Measurements from ENCODE around the gene SLC47A1. TPM values are rescaled to one million over a fixed set of nuclear protein-coding genes. Genes with fewer than 3 reads are reported as not detected.

Gene SLC47A1
- total RNA-seq, 2 donors from 2014 or later, result 0.65 to 1.5 TPM

DNA sequence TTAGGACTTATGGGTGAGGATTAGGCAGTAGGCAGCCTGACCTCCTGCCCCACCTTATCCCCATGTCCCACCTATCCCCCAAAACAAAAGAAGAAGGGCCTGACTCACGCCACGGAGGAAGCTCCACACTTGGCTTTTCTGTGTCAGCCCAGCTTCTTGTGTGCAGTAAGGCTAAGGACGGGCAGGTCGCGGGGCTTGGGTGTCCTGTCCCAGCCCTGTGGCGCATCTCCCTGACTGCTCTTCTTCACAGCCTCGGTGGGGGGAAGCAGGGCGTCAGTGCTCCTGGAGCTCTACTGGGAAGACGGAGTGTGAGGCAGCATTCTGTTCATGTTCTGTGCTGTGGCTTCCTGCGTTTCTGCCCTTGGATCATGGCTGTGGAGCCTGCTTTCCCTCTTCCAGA is 80.3 kb downstream of the SLC47A1 start:
- peaks cover 7 to 12% of the 10 kb centered on the region in 2 donors for H3K36me3 Mint-ChIP-seq (ENCODE audit: insufficient read depth in 2 of 2)
- ATAC-seq (replicated peaks in 1 of 2) (no peak), DNase-seq (no peak)
- H3K4me1 Mint-ChIP-seq (ENCODE audit: low read depth), result peaks cover 6% of the 10 kb centered on the region
- H3K27me3 Mint-ChIP-seq (ENCODE audit: low read depth), result no peaks in the 10 kb centered on the region
- peaks cover 9 to 12% of the 10 kb centered on the region in 2 donors for H3K9me3 Mint-ChIP-seq
- H3K4me3 Mint-ChIP-seq, result no peak overlapping the region
- no peak overlapping the region for H3K27ac Mint-ChIP-seq

DNA sequence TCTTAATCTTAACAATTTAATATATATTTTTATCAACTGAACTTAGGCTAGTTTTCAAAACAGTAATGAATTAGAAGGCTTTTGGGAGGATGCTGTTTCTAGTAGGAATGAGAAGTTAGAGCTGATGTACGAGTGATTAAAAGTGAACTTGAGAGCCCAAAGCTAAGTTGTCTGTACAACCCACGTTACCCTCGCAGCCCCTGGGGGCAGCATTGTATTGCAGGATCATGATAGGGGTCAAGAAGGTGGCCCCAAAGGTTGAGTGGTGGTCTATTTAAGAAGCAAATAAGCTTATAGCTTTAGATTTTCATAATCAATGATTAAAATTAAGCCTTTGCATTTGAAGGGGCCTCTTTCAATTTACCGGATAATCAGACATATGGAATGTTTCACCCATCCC is 81.2 kb downstream of the SLC47A1 start:
- H3K27ac Mint-ChIP-seq, result no peak overlapping the region
- DNase-seq (no peak), ATAC-seq (replicated peaks in 1 of 2) (no peak)
- no peak overlapping the region for H3K4me3 Mint-ChIP-seq
- H3K4me1 Mint-ChIP-seq (ENCODE audit: low read depth), result peaks cover 6% of the 10 kb centered on the region
- peaks cover 16 to 21% of the 10 kb centered on the region in 2 donors for H3K36me3 Mint-ChIP-seq (ENCODE audit: insufficient read depth in 2 of 2)
- H3K27me3 Mint-ChIP-seq (ENCODE audit: low read depth), result no peaks in the 10 kb centered on the region
- peaks cover 18 to 20% of the 10 kb centered on the region in 2 donors for H3K9me3 Mint-ChIP-seq

DNA sequence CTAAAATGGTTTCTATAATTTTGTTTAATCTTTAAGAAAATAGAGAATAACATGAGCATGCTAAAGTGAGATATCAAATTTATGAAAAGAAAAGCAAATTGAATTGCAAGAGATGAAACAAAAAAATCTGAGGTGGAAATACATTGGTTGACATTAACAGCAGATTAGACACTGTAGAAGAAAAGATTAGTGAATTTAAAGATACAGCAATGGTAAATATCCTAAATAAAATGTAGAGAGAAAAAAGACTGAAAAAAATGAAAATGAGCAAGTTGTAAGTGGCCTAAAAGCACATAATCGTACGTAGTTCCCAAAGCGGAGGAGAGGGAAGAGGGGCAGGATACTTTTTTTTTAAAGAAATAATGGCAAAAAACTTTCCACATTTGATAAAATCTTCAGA is 84.4 kb downstream of the SLC47A1 start:
- Mint-ChIP-seq H3K27me3 (ENCODE audit: low read depth) (no peaks in the 10 kb centered on the region), H3K27ac (no peak overlapping the region), H3K36me3 (ENCODE audit: insufficient read depth in 2 of 2) (peaks cover 17 to 23% of the 10 kb centered on the region in 2 donors), H3K4me1 (ENCODE audit: low read depth) (peaks cover 6% of the 10 kb centered on the region), H3K9me3 (peaks cover 19 to 25% of the 10 kb centered on the region in 2 donors), H3K4me3 (no peak overlapping the region)
- DNase-seq (no peak), ATAC-seq (replicated peaks in 1 of 2) (no peak)

DNA sequence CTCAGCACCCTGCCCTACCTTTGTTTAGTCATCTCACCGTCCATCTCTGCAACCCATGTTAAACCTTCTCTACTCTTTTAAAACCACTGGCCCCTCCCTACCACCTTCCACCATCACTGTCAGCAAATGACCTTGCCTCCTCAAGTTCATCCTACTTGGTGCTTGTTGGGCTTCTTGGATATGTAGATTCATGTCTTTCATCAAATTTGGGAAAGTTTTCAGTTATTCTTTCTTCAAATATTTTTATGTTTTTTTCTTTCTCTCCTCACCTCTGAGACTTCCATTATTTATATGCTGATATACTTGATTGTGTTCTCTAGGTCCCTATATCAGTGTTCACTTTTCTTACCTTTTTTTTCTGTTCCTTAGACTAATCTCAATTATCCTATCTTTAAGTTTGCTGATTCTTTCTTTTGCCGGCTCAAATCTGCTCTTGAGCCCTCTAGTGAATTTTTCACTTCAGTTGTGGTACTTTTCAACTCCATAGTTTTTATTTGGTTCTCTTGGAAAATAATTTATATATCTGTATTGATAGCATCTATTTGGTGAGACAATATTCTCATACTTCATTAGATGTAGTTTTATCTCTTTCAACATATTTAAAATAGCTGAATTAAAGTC is 86.2 kb downstream of the SLC47A1 start:
- DNase-seq (no peak), ATAC-seq (replicated peaks in 1 of 2) (no peak)
- H3K4me3 Mint-ChIP-seq, result no peak overlapping the region
- no peaks in the 10 kb centered on the region for H3K4me1 Mint-ChIP-seq (ENCODE audit: low read depth)
- H3K36me3 Mint-ChIP-seq (ENCODE audit: insufficient read depth in 2 of 2), result peaks cover 17 to 23% of the 10 kb centered on the region in 2 donors
- H3K27ac Mint-ChIP-seq, result no peak overlapping the region
- H3K27me3 Mint-ChIP-seq (ENCODE audit: low read depth), result no peaks in the 10 kb centered on the region
- peaks cover 19 to 29% of the 10 kb centered on the region in 2 donors for H3K9me3 Mint-ChIP-seq

DNA sequence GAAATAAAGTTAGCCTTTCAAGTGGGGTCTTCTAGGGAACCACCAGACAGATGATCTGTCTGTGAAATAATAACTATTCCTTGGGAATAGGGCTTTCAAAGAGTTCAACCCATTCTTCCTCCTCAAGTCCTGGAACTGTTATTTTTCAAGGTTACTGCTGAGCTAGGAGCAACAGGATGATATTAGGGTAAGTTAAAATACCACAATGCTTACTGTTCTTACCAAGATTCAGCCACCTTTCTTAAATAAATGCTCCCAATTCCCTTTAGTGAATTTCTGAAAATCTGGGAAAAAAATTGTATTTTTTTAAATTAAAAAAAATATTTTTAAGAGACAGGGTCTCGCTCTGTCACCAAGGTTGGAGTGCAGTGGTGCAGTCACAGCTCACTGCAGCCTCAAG is 88.0 kb downstream of the SLC47A1 start:
- no peaks in the 10 kb centered on the region for H3K27me3 Mint-ChIP-seq (ENCODE audit: low read depth)
- H3K36me3 Mint-ChIP-seq (ENCODE audit: insufficient read depth in 2 of 2), result peaks cover 17 to 21% of the 10 kb centered on the region in 2 donors
- H3K9me3 Mint-ChIP-seq, result peaks cover 19 to 29% of the 10 kb centered on the region in 2 donors
- H3K27ac Mint-ChIP-seq, result no peak overlapping the region
- ATAC-seq (replicated peaks in 1 of 2) (no peak), DNase-seq (no peak)
- no peaks in the 10 kb centered on the region for H3K4me1 Mint-ChIP-seq (ENCODE audit: low read depth)
- no peak overlapping the region for H3K4me3 Mint-ChIP-seq

DNA sequence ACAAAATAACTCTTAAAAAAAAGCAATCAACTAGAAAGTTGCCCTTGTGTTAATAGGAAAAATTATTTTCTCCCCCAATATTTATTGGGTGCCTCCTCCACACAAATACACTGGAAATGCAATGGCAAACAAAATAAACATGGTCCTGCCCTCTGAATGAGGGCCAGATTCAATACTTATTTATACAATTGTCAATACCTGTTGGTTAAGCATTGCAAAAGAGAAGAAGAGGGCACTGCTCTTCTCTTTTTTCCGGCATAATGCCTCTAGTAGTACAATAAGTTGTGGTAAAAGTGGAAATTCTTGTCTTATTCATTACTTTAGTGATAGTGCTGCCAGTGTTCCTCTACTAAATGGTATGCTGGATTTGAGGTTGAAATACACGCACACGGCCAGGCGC is 92.4 kb downstream of the SLC47A1 start:
- H3K27ac Mint-ChIP-seq, result no peak overlapping the region
- ATAC-seq (replicated peaks in 1 of 2) (no peak), DNase-seq (no peak)
- no peaks in the 10 kb centered on the region for H3K36me3 Mint-ChIP-seq (ENCODE audit: insufficient read depth in 2 of 2)
- H3K27me3 Mint-ChIP-seq (ENCODE audit: low read depth), result peaks cover 15% of the 10 kb centered on the region
- H3K9me3 Mint-ChIP-seq, result peaks cover 0 to 7% of the 10 kb centered on the region in 2 donors
- H3K4me3 Mint-ChIP-seq, result no peak overlapping the region
- H3K4me1 Mint-ChIP-seq (ENCODE audit: low read depth), result no peaks in the 10 kb centered on the region

Other genes with a start within 250 kb of the SLC47A1 start
- gene B9D1, start 171.1 kb upstream of the SLC47A1 start, total RNA-seq, result 1 to 10 TPM; 2.4 to 4.3 TPM
- gene MAPK7, start 155.4 kb upstream of the SLC47A1 start, total RNA-seq, result 10 to 100 TPM; 13.6 to 16.7 TPM
- gene MFAP4, start 146.7 kb upstream of the SLC47A1 start, total RNA-seq, result under 1 TPM; 0.44 to 0.82 TPM
- gene RNF112, start 122.6 kb upstream of the SLC47A1 start, total RNA-seq, result 1 to 10 TPM in 1 of 2 donors, under 1 TPM in 1; 0.84 to 1.6 TPM
- gene ALDH3A2, start 114.9 kb downstream of the SLC47A1 start, total RNA-seq, result 10 to 100 TPM; 19.7 to 25.1 TPM
- not detected for gene SLC47A2, start 182.7 kb downstream of the SLC47A1 start, total RNA-seq
- under 1 TPM in 1 of 2 donors, not detected in 1; 0.34 TPM for gene ALDH3A1, start 214.4 kb downstream of the SLC47A1 start, total RNA-seq